IPS-15b (cell line): Measurements from ENCODE around the gene NRXN3.

Experiments used
- H3K27me3 ChIP-seq: one replicate; pipeline ENCODE4 v1.6.1; 2013; ENCODE audit warnings: low read length; ENCODE audit not compliant: control insufficient read depth, insufficient read depth
- H3K36me3 ChIP-seq: one replicate; pipeline ENCODE4 v1.6.1; 2013; ENCODE audit warnings: low read length; ENCODE audit not compliant: control insufficient read depth, insufficient read depth
- H3K4me1 ChIP-seq: one replicate; pipeline ENCODE4 v1.6.1; 2013; ENCODE audit warnings: mild to moderate bottlenecking, low read length; ENCODE audit not compliant: control insufficient read depth, insufficient read depth
- H3K4me3 ChIP-seq: one replicate; pipeline ENCODE4 v1.5.1; 2013; ENCODE audit warnings: low read depth, low read length
- H3K9ac ChIP-seq: one replicate; pipeline ENCODE4 v1.6.1; 2013; ENCODE audit warnings: low read depth, mild to moderate bottlenecking, low read length
- H3K9me3 ChIP-seq: one replicate; pipeline ENCODE4 v1.6.1; 2013; ENCODE audit warnings: mild to moderate bottlenecking, low read length; ENCODE audit not compliant: control insufficient read depth, insufficient read depth

Gene NRXN3

GRCh38 chr14:78308079-78308478 is 137.9 kb downstream of the NRXN3 start:
- Histone ChIP-seq H3K27me3 (no peaks in the 10 kb centered on the region), H3K9ac (no peak overlapping the region), H3K4me1 (peaks cover under 1% of the 10 kb centered on the region), H3K36me3 (no peaks in the 10 kb centered on the region), H3K9me3 (no peaks in the 10 kb centered on the region), H3K4me3 (no peak overlapping the region)

- Histone ChIP-seq H3K36me3 (no peaks in the 10 kb centered on the region), H3K9ac (no peak overlapping the region), H3K27me3 (no peaks in the 10 kb centered on the region), H3K4me1 (peaks cover 8% of the 10 kb centered on the region), H3K4me3 (no peak overlapping the region), H3K9me3 (no peaks in the 10 kb centered on the region)
Observed at GRCh38 chr14:78310272-78310671, 140.1 kb downstream of the NRXN3 start.

- no peak overlapping the region for H3K9ac ChIP-seq
- H3K27me3 ChIP-seq, result no peaks in the 10 kb centered on the region
- H3K9me3 ChIP-seq, result no peaks in the 10 kb centered on the region
- no peak overlapping the region for H3K4me3 ChIP-seq
- no peaks in the 10 kb centered on the region for H3K36me3 ChIP-seq
- H3K4me1 ChIP-seq, result peaks cover 13% of the 10 kb centered on the region
Observed at GRCh38 chr14:78313499-78313898, 143.3 kb downstream of the NRXN3 start.

GRCh38 chr14:78314484-78314883 is 144.3 kb downstream of the NRXN3 start:
- H3K27me3 ChIP-seq, result no peaks in the 10 kb centered on the region
- no peaks in the 10 kb centered on the region for H3K9me3 ChIP-seq
- H3K9ac ChIP-seq, result no peak overlapping the region
- H3K36me3 ChIP-seq, result no peaks in the 10 kb centered on the region
- peaks cover 13% of the 10 kb centered on the region for H3K4me1 ChIP-seq
- no peak overlapping the region for H3K4me3 ChIP-seq

- Histone ChIP-seq H3K9ac (no peak overlapping the region), H3K4me3 (no peak overlapping the region), H3K9me3 (no peaks in the 10 kb centered on the region), H3K27me3 (no peaks in the 10 kb centered on the region), H3K36me3 (no peaks in the 10 kb centered on the region), H3K4me1 (peaks cover 13% of the 10 kb centered on the region)
Observed at GRCh38 chr14:78316052-78316451, 145.9 kb downstream of the NRXN3 start.

GRCh38 chr14:78316786-78317185 is 146.6 kb downstream of the NRXN3 start:
- H3K27me3 ChIP-seq, result no peaks in the 10 kb centered on the region
- peaks cover 13% of the 10 kb centered on the region for H3K4me1 ChIP-seq
- H3K9ac ChIP-seq, result no peak overlapping the region
- H3K9me3 ChIP-seq, result no peaks in the 10 kb centered on the region
- H3K36me3 ChIP-seq, result no peaks in the 10 kb centered on the region
- H3K4me3 ChIP-seq, result no peak overlapping the region

- Histone ChIP-seq H3K9ac (no peak overlapping the region), H3K9me3 (no peaks in the 10 kb centered on the region), H3K27me3 (no peaks in the 10 kb centered on the region), H3K36me3 (no peaks in the 10 kb centered on the region), H3K4me1 (peaks cover 7% of the 10 kb centered on the region), H3K4me3 (no peak overlapping the region)
Observed at GRCh38 chr14:78319406-78319805, 149.2 kb downstream of the NRXN3 start.

- peaks cover 5% of the 10 kb centered on the region for H3K4me1 ChIP-seq
- no peaks in the 10 kb centered on the region for H3K9me3 ChIP-seq
- H3K27me3 ChIP-seq, result no peaks in the 10 kb centered on the region
- no peak overlapping the region for H3K9ac ChIP-seq
- H3K4me3 ChIP-seq, result no peak overlapping the region
- H3K36me3 ChIP-seq, result no peaks in the 10 kb centered on the region
Observed at GRCh38 chr14:78319887-78320635, 149.9 kb downstream of the NRXN3 start.

- Histone ChIP-seq H3K4me3 (no peak overlapping the region), H3K9me3 (no peaks in the 10 kb centered on the region), H3K27me3 (no peaks in the 10 kb centered on the region), H3K36me3 (no peaks in the 10 kb centered on the region), H3K9ac (no peak overlapping the region), H3K4me1 (peaks cover 4% of the 10 kb centered on the region)
Observed at GRCh38 chr14:78324353-78324752, 154.2 kb downstream of the NRXN3 start.

GRCh38 chr14:78325911-78326310 is 155.7 kb downstream of the NRXN3 start:
- Histone ChIP-seq H3K27me3 (no peaks in the 10 kb centered on the region), H3K9me3 (no peaks in the 10 kb centered on the region), H3K36me3 (no peaks in the 10 kb centered on the region), H3K4me3 (no peak overlapping the region), H3K9ac (no peak overlapping the region), H3K4me1 (peaks cover 4% of the 10 kb centered on the region)

GRCh38 chr14:78327426-78328221 is 157.5 kb downstream of the NRXN3 start:
- peaks cover 4% of the 10 kb centered on the region for H3K4me1 ChIP-seq
- no peak overlapping the region for H3K9ac ChIP-seq
- H3K27me3 ChIP-seq, result no peaks in the 10 kb centered on the region
- no peak overlapping the region for H3K4me3 ChIP-seq
- no peaks in the 10 kb centered on the region for H3K36me3 ChIP-seq
- no peaks in the 10 kb centered on the region for H3K9me3 ChIP-seq

- H3K4me1 ChIP-seq, result peaks cover 4% of the 10 kb centered on the region
- no peak overlapping the region for H3K9ac ChIP-seq
Observed at GRCh38 chr14:78329371-78329770, 159.2 kb downstream of the NRXN3 start.

More at GRCh38 chr14:78329371-78329770, 159.2 kb downstream of the NRXN3 start:
- Histone ChIP-seq H3K36me3 (no peaks in the 10 kb centered on the region), H3K4me3 (no peak overlapping the region), H3K27me3 (no peaks in the 10 kb centered on the region), H3K9me3 (no peaks in the 10 kb centered on the region)
